ENCODE results near the gene PHGDH. TPM values are rescaled to one million over a fixed set of nuclear protein-coding genes. Genes with fewer than 3 reads are reported as not detected.

The PHGDH gene
- total and polyA plus RNA-seq, 9 of the 15 experiments (the other 6 are each of a cell fraction or from before 2014, with no cell fraction given), result 6.7 to 84.2 (median 36.2) TPM

GRCh38 chr1:119729044-119729443 lies 17.3 kb downstream of the PHGDH start:
- Histone ChIP-seq H3K27me3 (ENCODE audit: control insufficient read depth in 2 of 2, insufficient read depth in 2 of 2, low read length in 2 of 2) (no peaks in the 10 kb centered on the region), H2AFZ (ENCODE audit: low read depth, low read length) (no peak overlapping the region), H3K36me3 (ENCODE audit: control insufficient read depth, insufficient read depth, low read length) (peaks cover under 1% of the 10 kb centered on the region; the same call in 2 of the 3 replicates), H3K9ac (ENCODE audit: insufficient read depth in 1 of 2, low read depth in 2 of 2, low read length in 2 of 2) (no peak overlapping the region), H3K9me1 (ENCODE audit: control insufficient read depth, insufficient read depth, low read length) (no peaks in the 10 kb centered on the region), H3K4me3 (no peak overlapping the region), H3K4me2 (ENCODE audit: insufficient read depth, low read length) (no peak overlapping the region), H4K20me1 (replicated peaks; ENCODE audit: control insufficient read depth, insufficient read depth, low read length) (peaks cover 17% of the 10 kb centered on the region; the same call in 1 of the 2 replicates), H3K79me2 (ENCODE audit: control insufficient read depth, insufficient read depth, low read length) (no peaks in the 10 kb centered on the region), H3K9me3 (replicated peaks; ENCODE audit: control insufficient read depth, insufficient read depth, low read depth, low read length) (no peaks in the 10 kb centered on the region), H3K27ac (ENCODE audit: extremely low read depth, low read depth, low read length) (no peak overlapping the region), H3K4me1 (replicated peaks in 1 of 2; ENCODE audit: control insufficient read depth in 2 of 2, insufficient read depth in 2 of 2, low read length in 2 of 2) (0 out of 5 replicates have a peak, but pooled peaks cover 0 to 2% of the 10 kb centered on the region in 2 experiments)
- TF ChIP-seq U2AF1 (optimal IDR thresholded peaks at IDR 0.05; ENCODE audit: low read depth, low read length) (no peak), SRSF1 (IDR thresholded peaks at IDR 0.05; ENCODE audit: low read depth, low read length) (no peak), ZNF518B (CRISPR knock-in tag; IDR thresholded peaks at IDR 0.05) (no peak), SMAD3 (CRISPR knock-in tag; conservative IDR thresholded peaks at IDR 0.05) (no peak), NKRF (IDR thresholded peaks at IDR 0.05; ENCODE audit: borderline replicate concordance) (no peak)
- ATAC-seq (no peak), FAIRE-seq (no peak), DNase-seq (ENCODE audit: extremely low read depth in 1 of 4, low spot score in 3 of 4) (no peak)
- intact Hi-C loops (cut with micrococcal nuclease), result no loop called here
- POLR2A ChIA-PET, result interaction anchor here (0.8 to 2.2 kb wide), 4 partner anchors 8 to 17 kb away, joined by 3 to 10 read pairs (median 5); partner anchors contain the start of gene PHGDH
- in situ Hi-C loops (cut with MboI), result no loop called here
- CTCF ChIA-PET (ENCODE audit: low intra/inter-chr PET ratio), result no interaction called here
- no TSS peak for BruUV-seq (replicated peaks)

Data from K562 (cell line).